Measurements from ENCODE around the gene CD163. TPM values are rescaled to one million over a fixed set of nuclear protein-coding genes. Genes with fewer than 3 reads are reported as not detected.

The CD163 gene
- total and polyA plus RNA-seq, 10 donors = 55.4 to 1,037 (median 391) TPM

GRCh38 chr12:7472060-7472459 lies 31.5 kb downstream of the CD163 start:
- peak; percentile 49 for DNase-seq
- H3K27me3 ChIP-seq (replicated peaks in 1 of 7) = peaks cover 0 to 7% (median 0%) of the 10 kb centered on the region in 7 donors
- H3K4me1 ChIP-seq = no peaks in the 10 kb centered on the region
- no peak overlapping the region for H3K27ac ChIP-seq
- H3K9me3 ChIP-seq = peaks cover 0 to 8% (median 0%) of the 10 kb centered on the region in 8 donors
- H3K36me3 ChIP-seq = peaks cover 0 to 23% (median 0%) of the 10 kb centered on the region in 6 donors
- H3K4me3 ChIP-seq = no peak overlapping the region
- intact Hi-C loops (cut with DNase I; ENCODE audit: low total_unique reads) = no loop called here
- TF ChIP-seq POLR2A (IDR thresholded peaks at IDR 0.05) (no peak), POLR2AphosphoS5 (IDR thresholded peaks at IDR 0.05) (no peak), CTCF (IDR thresholded peaks at IDR 0.05 in 8 of 11, conservative IDR thresholded peaks at IDR 0.05 in 3 of 11) (no peak)
- 85 to 91% (median 86%) methylated on average over 4 to 6 of the region's 6 CpGs for WGBS, 5 donors

GRCh38 chr12:7460375-7461259 lies 43.0 kb downstream of the CD163 start:
- intact Hi-C loops (cut with DNase I; ENCODE audit: low total_unique reads) = loop anchor here (10.0 kb wide), 1 partner anchor 174 kb away; no protein-coding TSS in a partner anchor
- TF ChIP-seq CTCF (IDR thresholded peaks at IDR 0.05 in 8 of 11, conservative IDR thresholded peaks at IDR 0.05 in 3 of 11) (peak; percentile 52 to 89 (median 73)), POLR2A (IDR thresholded peaks at IDR 0.05) (no peak), POLR2AphosphoS5 (IDR thresholded peaks at IDR 0.05) (no peak)
- H3K36me3 ChIP-seq = no peaks in the 10 kb centered on the region
- no peaks in the 10 kb centered on the region for H3K4me1 ChIP-seq
- H3K27me3 ChIP-seq (replicated peaks in 1 of 7) = no peaks in the 10 kb centered on the region
- no peak for DNase-seq
- no peak overlapping the region for H3K27ac ChIP-seq
- peaks cover 0 to 4% (median 0%) of the 10 kb centered on the region in 8 donors for H3K9me3 ChIP-seq
- 66 to 79% (median 74%) methylated on average over 7 of the region's 7 CpGs for WGBS, 5 donors
- no peak overlapping the region for H3K4me3 ChIP-seq

GRCh38 chr12:7459973-7460372 lies 43.6 kb downstream of the CD163 start:
- WGBS, 5 donors = 75 to 96% (median 92%) methylated on average over 3 of the region's 3 CpGs
- intact Hi-C loops (cut with DNase I; ENCODE audit: low total_unique reads) = loop anchor here (5.0 to 10.0 kb wide), 2 partner anchors 175 to 238 kb away; no protein-coding TSS in a partner anchor
- no peaks in the 10 kb centered on the region for H3K27me3 ChIP-seq (replicated peaks in 1 of 7)
- no peak overlapping the region for H3K27ac ChIP-seq
- no peak for TF ChIP-seq POLR2A (IDR thresholded peaks at IDR 0.05)
- TF ChIP-seq CTCF (IDR thresholded peaks at IDR 0.05 in 8 of 11, conservative IDR thresholded peaks at IDR 0.05 in 3 of 11) = no peak
- no peak for TF ChIP-seq POLR2AphosphoS5 (IDR thresholded peaks at IDR 0.05)
- no peaks in the 10 kb centered on the region for H3K4me1 ChIP-seq
- H3K4me3 ChIP-seq = no peak overlapping the region
- no peak for DNase-seq
- H3K9me3 ChIP-seq = no peaks in the 10 kb centered on the region
- H3K36me3 ChIP-seq = no peaks in the 10 kb centered on the region

- peaks cover 0 to 19% (median 14%) of the 10 kb centered on the region in 8 donors for H3K9me3 ChIP-seq
- H3K27ac ChIP-seq = no peak overlapping the region
- intact Hi-C loops (cut with DNase I; ENCODE audit: low total_unique reads) = no loop called here
- no peaks in the 10 kb centered on the region for H3K36me3 ChIP-seq
- H3K27me3 ChIP-seq (replicated peaks in 1 of 7) = peaks cover 0 to 3% (median 0%) of the 10 kb centered on the region in 7 donors
- H3K4me1 ChIP-seq = no peaks in the 10 kb centered on the region
- WGBS, 5 donors = 35 to 78% (median 50%) methylated on average over 3 of the region's 3 CpGs
- TF ChIP-seq CTCF (IDR thresholded peaks at IDR 0.05 in 8 of 11, conservative IDR thresholded peaks at IDR 0.05 in 3 of 11) (no peak), POLR2AphosphoS5 (IDR thresholded peaks at IDR 0.05) (no peak), POLR2A (IDR thresholded peaks at IDR 0.05) (no peak)
- no peak overlapping the region for H3K4me3 ChIP-seq
- DNase-seq = no peak
Observed at GRCh38 chr12:7451756-7452155, 51.8 kb downstream of the CD163 start.

All from spleen (tissue), 11 donors.